Suppressor macrophage treated with lipopolysaccharide for 4 hours (primary cell): ENCODE results near the gene CCDC69.
A peak's percentile ranks its signal among the peaks of the same experiment; 100 is the strongest.
"Not testable (repeated sequence)": the region's sequence is repeated elsewhere in the genome, so short reads cannot be mapped to it uniquely, and the experiment has no call there.

ENCODE experiments used
- DNase-seq: peaks from one replicate; pipeline ENCODE4 v3.0.0-alpha.2; 2020

The CCDC69 gene

DNA sequence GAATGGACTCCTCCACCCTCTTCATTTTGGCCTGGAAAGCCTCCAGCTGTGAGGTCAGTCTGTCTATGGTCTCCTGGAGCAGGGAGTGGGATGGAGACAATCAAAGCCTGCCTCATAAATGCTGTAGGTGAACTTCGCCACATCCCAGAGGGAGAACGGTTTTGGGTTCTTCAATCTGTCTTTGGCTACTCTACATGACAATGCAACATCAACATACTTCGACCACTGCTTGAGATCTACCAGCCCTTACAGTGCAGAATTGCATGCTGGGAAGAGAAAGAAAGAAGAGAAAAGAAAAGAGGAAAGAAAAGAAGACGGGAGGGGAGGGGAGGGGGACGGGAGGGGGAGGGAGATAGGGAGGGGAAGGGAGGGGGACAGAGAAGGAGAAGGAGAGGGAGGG lies 37.8 kb downstream of the CCDC69 start:
- no peak for DNase-seq

DNA sequence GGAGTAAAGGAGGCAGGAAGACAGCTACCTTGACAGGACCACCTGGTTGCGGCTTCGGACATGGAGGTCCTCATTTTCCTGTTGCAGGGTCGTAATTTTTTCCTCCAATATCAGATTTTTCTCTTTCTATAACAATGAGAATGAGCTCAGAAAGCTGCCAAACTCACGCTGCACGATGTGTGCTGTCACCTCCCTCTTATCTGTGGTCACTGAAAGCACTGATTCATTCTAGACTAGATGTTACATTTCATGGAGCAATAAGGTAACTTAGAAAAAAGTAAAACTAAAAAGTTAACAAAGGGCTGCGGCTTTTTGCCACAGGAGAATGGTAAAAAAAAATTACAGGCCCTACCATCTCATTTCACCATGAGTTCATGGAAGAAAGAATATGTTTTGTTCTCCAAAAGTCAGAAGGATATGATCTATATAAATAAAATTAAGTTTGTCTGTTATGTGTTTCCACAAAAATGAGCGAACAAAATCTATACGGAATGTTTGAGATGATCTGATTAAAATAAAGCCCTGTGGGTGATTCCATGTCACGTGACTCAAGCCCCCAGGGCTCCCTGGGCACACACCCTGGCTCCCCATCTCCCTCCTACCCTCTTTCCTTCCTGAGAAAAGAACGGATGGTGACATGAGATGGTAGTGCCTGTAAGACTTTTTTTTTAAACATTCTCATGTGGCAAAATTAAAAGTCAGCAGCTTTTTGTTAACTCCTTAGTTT lies 39.4 kb downstream of the CCDC69 start:
- no peak for DNase-seq

DNA sequence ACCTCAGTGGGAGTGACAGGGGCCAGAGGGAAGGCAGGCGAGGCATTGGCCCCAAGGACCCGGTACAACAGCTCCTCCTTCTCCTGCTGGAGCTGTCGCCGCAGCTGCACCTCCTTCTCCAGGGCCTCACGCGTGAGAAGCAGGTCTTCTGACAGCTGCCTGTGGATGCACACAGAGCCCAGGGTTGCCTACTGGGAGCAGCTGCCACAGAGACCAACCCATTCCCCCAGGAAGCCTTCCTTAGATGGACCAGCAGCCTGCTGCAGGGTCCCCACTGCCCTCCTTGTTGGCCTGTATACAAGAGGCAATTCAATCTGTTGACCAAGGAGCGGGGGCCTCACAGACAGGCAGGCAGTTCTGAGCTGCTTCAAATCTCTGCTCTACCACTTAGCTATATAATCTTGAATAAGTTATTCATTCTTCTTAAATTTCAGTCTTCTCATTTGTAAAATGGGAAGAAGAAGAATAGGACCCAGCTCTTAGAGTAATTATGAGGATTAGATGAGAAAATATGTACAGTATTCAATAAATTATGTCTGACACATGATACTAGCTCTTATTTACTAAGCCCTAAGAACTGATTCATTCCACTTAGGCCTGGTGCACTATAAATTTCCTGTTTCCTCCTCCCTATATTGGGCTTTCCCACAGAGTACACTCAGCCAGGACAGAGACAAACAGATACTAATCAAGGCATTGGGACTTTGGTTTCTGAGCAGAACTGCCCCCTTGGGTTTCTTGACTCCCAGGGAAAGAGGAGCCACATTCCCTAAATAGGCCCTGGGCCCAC lies 40.2 kb downstream of the CCDC69 start:
- DNase-seq = no peak

DNA sequence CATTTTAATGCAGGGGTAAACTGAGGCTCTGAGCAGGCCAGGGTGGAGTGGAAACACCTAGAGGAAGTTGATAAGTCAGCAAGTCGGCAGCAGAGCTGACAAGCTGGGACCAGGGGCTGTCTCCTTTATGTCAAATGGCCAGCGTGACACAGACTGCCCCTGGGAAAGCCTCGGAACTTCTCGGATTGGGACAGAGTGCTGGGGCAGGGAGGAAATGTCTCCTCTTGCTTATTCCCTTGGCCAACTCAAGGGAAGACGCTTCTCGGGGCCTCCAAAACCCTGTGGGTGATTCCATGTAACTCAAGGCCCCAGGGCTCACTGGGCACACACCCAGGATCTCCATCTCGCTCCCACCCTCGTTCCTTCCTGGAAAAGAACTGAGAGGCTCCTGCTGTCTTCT lies 40.9 kb downstream of the CCDC69 start:
- no peak for DNase-seq

DNA sequence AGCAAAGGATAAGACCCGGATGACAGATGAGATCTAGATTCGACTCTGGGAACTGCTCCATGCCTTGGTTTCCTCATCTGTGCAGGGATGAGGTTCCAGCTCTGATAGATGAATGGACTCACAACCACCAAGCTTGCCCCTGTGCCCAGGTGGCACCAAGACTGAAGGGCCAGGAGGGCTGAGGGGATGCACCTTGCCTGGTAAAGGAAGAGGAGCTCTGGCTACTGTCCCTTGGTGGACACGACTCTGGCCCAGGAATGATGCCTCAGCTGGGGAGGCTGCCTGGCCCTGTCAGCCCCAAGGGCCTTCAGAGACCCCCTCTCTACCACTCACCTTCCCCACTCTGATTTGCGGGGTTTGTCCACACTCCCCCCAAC lies 41.4 kb downstream of the CCDC69 start:
- no peak for DNase-seq

DNA sequence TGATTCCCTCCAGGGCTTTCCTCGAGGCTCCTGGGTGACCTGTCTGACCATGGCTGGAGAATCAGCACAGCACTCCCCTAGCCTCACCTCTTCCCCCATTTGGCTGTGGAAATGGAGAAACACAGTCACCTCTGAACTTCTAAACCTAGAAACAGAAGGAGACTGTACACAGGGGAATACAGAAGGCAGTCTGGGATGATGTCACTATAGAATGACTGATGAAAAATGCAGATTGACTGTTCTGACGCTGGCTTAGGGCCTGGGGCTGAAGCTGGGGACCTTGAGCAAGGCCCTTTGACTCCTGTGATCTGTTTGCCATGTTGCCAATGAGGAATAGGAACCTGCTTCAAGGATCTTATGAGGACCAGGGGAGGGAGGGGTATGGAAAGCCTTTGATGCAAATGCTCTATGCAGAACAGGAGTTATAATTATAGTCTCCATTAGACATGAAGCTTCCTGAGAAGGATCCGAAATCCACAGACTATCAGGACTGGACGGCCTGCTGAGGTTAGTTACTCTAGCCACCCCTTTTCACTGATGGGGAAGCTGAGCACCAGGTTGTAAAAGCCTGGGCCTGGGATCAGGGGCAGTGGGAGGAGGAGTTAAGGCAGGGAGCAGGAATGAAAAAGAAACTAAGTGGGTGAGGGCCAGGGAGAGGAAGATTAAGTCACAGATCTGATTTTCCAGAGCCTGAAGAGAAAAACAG lies 41.9 kb downstream of the CCDC69 start:
- no peak for DNase-seq

DNA sequence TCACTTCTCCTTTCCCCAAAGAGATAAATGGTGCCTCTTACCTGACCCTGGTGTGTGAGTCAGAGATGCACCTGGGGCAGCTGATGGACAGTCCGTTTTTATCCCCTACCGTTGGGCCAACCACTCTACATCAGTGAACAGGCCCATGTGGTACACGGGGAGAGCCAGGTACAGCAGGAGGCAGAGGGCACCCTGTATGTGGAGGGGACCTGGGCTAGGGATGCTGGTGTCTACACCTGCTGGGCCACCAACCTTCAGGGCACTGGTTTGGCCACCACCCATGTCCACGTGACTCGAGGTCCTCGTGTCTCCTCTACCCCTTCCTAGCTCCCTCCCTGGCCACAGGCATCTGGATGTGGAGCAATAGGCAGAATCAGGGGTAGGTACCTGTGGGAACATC lies 43.6 kb downstream of the CCDC69 start:
- no peak for DNase-seq

DNA sequence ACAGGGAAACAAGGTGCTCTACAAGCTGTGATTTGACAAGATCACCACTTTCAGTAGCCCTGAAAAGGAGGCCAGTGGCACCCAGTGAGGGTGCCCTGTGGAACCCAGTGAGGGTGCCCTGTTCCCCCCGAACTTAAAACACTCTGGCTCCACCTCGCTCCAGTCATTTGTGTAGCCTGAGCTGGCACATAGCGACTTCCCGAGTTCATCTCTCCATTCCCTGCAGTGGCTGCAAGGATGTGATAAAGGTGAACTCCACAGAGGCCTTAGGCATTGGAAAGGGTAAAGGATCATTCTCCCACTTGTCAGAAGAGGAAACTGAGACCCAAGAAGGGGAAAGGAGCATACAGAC lies 44.4 kb downstream of the CCDC69 start:
- DNase-seq = no peak

DNA sequence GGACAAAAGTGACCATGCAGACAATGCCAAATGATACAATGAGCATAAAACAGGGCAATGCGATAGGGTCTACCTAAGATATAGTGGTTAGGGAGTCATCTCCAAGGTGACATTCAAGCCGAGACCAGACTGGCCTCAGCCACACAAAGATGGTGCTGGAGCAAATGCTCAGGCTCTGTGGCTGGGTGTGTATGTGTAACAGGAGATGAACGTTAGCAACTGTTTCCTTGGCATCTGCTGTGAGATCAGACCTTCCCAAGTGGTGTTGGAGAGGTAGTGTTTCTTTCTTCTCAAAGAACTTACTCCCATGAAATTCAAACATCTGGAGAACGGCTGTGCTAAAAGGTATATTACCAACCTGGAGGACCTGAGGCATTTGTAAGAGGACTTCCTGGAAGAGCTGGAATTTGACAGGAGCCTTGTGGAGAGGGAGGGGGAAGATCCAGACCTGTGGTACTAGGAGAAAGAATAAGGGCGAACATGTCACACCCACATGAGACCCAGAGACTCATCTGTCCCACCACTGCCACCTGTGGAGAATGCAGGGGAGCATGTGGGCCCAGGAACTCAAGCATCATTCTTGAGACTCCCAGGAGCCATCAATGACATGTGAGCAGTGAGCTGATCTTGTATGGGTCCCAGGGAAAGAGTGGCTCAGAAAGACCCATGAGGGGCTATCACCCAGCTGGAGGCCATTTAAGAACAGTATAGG lies 45.0 kb downstream of the CCDC69 start:
- no peak for DNase-seq

DNA sequence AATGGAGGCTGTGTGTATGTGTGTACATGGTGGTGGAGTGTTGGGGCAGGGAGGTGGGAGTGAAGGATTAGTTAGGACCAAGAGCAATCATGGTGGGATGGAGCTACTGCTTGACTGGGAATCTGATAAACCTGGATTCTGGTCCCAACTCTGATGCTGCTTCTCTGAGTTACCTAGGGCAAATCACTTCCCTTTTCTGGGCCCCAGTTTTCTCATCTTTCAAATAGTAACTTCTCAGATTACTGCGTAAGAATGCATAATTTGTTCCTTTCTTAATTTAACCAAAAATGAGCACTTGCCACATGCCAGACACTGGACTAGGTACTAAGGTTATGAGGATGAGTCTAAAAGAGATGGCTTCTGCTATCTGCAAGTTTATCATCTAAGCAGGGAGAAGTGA lies 45.5 kb downstream of the CCDC69 start:
- DNase-seq = no peak

DNA sequence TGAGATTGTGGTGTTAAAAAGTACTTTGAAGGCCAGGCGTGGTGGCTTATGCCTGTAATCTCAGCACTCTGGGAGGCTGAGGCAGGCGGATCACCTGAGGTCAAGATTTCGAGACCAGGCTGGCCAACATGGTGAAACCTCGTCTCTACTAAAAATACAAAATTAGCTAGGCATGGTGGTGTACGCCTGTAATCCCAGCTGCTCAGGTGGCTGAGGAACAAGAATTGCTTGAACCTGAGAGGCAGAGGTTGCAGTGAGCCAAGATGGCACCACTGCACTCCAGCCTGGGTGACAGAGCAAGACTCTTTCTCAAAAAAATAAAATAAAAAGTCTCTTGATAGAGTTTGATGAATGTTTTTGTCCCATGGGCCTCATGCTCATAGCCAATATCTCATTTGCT lies 47.6 kb downstream of the CCDC69 start:
- DNase-seq = not testable (repeated sequence)

DNA sequence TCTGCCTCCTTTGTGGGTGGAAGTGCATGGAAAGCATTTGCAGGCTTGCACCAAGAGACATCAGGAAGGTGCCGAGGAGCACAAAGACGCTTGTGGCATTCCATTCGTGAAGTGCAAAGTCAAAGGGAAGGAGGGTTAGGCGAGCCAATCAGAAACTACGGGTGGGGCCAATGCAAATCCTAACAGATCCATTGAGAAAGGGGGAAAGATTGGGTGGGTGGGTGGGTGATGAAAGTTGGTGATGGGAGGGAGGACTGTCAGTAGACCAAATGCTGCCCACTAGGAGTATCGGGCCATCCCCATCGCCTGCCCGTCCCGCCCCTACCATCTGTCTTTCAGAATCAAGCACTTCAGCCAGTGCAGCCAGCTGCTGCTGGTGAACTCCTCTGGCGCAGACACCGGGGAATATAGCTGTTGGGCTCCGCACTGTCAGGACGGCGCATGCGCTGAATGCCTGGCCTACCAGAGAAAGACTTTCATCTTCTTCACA lies 49.2 kb downstream of the CCDC69 start:
- DNase-seq = no peak

DNA sequence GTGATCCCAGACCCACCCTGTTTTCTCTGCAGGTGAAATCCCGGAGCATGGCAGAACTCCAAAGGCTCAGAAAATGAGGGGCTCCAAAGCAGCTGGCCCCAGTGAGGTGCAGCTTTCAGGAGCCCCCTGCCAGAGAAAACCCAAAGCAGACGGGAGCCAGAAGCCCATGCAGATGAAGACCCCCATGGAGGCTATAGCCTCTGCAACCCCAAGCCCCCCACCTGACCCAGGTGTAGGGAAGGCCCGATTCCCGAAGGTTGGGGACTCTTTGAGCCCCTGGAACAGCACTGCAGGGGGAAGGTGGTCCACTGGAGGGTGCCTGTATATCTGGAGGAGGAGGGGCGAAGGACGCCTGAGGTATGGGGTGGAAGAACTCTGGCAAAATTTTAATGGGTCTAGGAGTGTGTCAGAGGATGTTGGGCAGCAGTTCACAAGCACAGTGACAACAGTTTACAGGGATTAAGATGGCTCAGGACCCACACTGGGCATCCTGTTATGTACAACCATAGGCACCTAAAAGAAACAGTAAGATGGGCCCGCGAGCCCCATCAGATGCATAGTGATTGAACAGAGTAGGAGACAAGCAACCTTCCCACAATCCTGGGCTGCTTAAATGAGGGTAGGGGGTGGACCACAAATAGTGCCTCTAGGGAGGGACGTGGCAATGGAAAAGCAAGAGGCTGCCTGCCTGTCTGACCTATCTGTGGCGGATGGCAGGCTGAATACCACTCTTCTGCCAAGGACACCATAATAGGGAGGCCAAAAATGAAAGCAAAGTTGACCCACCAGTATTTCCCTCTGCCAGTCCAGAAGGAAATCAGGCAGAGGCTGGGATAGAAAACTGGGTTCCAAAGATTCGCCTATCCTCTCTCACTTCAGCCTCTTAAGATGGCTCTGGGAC lies 49.9 kb downstream of the CCDC69 start:
- no peak for DNase-seq

DNA sequence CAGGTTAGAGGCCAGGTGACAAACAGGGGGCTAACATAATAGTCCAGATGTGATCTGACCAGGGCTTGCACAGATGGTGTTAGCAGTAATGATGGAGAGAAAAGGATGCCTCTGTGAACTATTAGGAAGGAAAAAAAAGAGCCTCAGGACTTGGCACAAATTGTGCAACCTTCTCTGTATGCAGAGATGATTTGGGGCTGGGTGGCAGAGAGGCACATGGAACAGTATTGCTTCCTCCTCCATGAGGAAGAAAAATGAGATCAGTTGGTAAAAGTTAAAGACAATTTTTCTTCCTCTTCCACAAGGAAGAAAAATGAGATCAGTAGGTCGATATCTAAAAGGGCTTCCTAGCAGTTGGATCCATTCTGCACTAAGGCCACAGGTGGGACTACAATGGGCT lies 52.4 kb downstream of the CCDC69 start:
- DNase-seq = peak; percentile 35

DNA sequence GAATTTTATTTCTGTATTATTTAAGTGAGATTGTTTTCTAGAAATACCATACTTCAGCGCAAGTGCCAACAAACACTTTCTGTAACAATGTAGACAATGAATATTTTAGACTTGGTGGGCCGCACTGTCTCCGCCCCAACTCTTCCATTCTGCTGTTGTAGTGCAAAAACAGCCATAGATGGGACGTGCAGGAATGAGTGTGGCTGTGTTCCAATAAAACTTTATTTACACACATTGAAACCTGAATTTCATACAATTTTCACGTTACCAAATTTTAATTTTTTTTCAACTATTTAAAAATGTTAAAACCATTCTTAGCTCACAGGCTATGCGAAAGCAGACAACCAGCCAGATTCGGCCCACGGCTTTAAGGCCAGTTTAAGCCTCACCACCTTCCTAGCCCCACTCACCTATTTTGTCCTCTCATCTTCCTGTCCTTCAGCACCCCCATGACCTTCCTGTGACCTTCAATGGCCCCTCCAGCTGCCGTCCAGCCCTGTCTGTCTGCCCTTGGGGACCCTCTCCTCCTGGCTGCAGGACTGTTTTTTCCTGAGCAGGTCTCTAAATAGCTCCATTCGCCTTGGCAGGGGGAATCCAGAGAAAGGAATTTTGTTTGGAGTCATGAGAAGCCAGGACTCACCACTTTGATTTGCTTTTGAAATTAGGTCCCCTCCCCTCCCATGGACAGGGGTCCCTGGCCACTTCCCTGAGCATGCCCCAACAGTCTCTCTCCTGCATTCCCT lies 55.1 kb downstream of the CCDC69 start:
- DNase-seq = no peak

DNA sequence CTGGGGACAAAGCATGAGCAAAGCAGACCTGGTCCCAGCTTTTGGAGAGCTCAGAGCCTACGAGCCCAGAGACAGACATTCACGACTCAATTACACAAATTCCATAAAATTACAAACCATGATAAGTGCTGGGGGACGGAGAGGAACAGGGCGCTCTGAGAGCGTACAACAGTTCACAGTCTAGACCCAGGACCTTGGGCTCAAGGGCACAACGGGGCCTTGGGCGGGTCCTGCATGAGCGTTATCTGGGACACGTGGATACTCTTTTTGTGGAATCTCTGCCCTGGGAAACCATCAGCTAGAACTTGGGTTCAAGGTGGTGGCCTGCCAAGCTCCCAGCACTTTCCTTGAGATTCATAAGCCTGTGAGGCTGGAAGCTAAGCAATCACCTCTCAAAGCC lies 56.9 kb downstream of the CCDC69 start:
- DNase-seq = no peak

DNA sequence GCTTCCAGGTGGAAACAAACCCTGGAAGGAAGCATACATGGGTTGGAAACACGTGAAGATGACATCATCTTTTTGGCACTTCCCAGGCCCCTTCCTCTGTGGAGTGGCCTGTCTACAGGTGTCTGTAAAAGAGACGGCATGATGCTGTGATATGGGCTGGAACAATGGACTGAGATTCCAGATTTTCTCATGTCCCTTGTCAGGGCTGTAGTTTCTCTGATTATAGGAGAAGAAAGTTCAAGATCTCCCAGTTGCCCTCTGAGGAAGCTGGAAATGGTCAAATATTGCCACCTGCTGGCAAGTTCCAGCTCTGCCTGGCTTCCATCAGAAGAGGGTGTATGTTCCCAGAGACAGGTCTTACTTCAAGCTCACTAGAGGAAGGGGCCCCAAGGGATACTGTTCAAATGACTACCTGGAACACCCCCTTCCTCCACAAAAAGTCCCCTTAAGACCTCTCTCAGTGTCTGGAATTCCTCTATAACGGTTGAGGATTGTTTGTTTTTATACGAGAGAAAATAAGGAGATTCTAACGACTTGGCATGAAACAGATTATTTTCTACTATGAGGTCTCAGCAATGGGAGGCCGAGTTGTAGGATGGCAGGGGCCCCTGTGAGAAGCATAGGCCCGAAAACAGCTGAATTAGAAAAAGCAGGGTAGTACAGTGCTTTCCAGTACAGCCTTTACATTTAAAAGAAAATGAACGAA lies 59.1 kb downstream of the CCDC69 start:
- DNase-seq = peak; percentile 86

DNA sequence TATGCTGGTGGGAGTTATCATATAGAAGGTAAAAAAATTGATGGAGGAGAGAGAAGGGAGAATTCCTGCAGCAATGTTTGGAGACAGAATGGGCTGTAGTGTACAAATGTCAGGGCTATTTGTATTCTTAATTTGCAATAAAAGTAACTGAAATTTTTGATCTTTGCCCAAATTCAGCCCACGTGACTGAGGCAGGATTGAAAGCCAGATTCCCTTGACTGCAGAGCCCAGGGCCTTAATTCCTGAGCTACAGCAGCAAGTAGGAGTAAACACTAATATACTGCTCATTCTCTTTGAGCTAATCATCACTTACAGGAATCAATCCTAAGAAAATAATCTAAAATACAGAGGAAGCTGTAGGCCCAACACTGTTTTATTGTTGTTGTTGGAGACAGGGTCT lies 61.1 kb downstream of the CCDC69 start:
- DNase-seq = no peak

DNA sequence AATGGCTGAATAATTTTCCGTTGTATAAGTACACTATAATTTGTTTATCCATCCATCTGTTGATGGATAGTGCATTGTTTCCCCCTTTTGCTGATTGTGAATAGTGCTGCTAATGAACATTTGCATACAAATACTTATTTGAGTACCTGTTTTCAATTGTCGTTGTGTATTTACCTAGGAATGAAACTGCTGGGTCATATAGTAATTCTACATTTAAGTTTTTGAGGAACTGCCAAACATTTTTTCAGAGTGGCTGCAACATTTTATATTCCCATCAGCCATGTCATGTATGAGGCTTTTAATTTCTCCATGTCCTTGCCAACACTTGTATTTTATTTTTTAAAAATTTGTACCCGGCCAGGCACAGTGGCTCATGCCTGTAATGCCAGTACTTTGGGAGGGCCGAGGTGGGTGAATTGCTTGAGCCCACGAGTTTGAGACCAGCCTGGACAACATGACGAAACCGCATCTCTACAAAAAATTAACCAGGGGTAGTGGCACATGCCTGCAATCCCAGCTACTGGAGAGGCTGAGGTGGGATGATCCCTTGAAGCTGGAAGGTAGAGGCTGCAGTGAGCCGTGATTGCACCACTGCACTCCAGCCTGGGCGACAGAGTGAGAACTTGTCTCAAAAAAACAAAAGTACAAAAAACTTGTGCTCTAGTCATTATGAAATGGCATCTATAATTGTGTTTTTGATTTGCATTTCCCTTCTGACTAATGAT lies 64.1 kb downstream of the CCDC69 start:
- DNase-seq = no peak

DNA sequence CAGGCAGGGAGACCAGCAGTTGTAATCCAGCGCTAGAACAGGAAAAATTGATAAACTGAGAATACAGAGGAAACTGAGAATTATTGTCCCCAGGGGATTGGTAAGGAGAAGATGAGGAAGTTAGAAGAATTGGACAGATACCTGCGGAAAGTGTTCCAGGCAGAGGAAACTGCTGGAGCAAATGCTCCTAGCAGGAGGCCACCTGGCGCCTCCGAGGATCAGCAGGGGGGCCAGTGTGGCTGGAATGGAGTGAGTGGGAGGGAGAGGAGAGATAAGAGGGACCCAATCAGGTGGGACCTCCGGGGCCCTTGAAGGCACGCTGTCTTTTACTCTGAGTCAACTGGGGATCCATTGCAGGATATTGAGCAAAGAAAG lies 65.6 kb downstream of the CCDC69 start:
- no peak for DNase-seq
